Immature natural killer cell (primary cell): ENCODE measurements around the gene GLIS2. TPM values are rescaled to one million over a fixed set of nuclear protein-coding genes. Genes with fewer than 3 reads are reported as not detected.
A peak's percentile ranks its signal among the peaks of the same experiment; 100 is the strongest.

Source experiments
- DNase-seq, 3 donors: peaks; one replicate each; pipeline ENCODE4 v3.0.0; 2022; ENCODE audit warnings: mixed read lengths in 1 of 3
- H3K27ac Mint-ChIP-seq, 6 donors: one replicate each; pipeline ENCODE4 v1.8.0; 2020; ENCODE audit warnings: mixed read lengths in 6 of 6, mild to moderate bottlenecking in 5 of 6, inconsistent platforms in 4 of 6, moderate library complexity in 3 of 6
- H3K27me3 Mint-ChIP-seq, 3 donors: one replicate each; pipeline ENCODE4 v1.8.0; 2020 to 2021; ENCODE audit warnings: low read depth in 3 of 3, mild to moderate bottlenecking in 3 of 3, mixed read lengths in 3 of 3, moderate library complexity in 3 of 3, inconsistent platforms in 1 of 3
- H3K36me3 Mint-ChIP-seq, 3 donors: one replicate each; pipeline ENCODE4 v1.8.0; 2020; ENCODE audit warnings: mixed read lengths in 3 of 3, inconsistent platforms in 2 of 3, mild to moderate bottlenecking in 2 of 3
- H3K4me1 Mint-ChIP-seq, 2 donors: one replicate each; pipeline ENCODE4 v1.8.0; 2020; ENCODE audit warnings: inconsistent platforms in 2 of 2, mild to moderate bottlenecking in 2 of 2, mixed read lengths in 2 of 2, moderate library complexity in 1 of 2
- H3K4me3 Mint-ChIP-seq, 5 donors: one replicate each; pipeline ENCODE4 v1.8.0; 2020; ENCODE audit warnings: mild to moderate bottlenecking in 5 of 5, mixed read lengths in 5 of 5, inconsistent platforms in 3 of 5, moderate library complexity in 3 of 5
- H3K9me3 Mint-ChIP-seq, 6 donors: one replicate each; pipeline ENCODE4 v1.8.0; 2020; ENCODE audit warnings: mild to moderate bottlenecking in 6 of 6, mixed read lengths in 6 of 6, inconsistent platforms in 4 of 6, moderate library complexity in 3 of 6
- polyA plus RNA-seq, 3 donors: library from polyadenylated mRNA; unstranded; fragments of 300-500 nt; fragmentation: Illumina TruSeq; gene quantifications; one replicate each; pipeline ENCODE4 v1.2.3, GENCODE V29; 2021

The GLIS2 gene
- polyA plus RNA-seq, result not detected

DNA sequence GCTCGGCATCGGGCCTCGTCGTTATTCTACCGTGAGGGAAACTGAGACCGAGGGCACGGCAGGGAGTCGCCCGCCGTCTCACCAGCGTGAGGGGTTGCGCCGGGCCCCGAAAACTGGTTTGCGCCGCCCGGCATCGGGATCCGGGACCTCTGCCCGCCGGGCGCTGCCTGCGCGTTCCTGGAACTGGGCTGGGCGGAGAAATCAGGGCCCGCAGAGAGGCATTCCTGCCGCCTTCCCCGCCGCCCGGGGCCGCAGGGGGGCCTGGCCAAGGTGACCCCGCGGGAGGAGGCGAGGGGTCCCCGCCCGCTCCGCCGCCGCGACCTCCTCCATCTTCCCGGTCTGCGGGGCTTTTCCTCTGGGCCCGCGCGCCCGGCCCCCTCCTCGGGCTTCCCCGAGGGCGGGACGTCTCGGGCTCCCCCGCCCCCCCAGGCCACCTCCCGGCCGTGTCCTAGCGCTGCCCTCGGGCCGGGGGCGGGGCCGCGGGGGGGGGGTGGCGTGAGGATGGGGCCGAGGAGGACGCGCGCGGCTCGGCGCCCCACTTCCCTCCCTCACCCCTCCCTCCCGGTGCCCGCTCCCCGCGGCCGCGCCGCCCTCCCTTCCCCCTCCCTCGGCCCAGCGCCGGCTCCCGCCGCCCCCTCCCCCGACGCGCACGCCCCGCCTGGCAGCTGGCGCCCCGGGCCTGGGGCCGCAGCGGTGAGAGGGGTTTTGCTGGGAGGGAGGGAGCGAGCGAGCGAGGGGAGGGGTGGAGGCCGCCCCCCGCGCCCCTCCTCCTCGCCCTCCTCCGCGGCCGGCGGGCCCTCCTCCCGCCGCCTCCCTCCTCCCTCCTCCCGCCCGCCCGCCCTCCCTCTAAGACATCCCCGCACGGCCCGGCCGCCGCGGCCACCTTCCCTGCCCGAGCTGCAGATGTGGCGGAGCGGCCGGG, at the start of gene GLIS2:
GLIS2 (plus strand) TSS at position 882 of the 922 bp plus-strand sequence. CDS start 16,214 bp downstream, outside the sequence.
- Mint-ChIP-seq H3K4me3 (peak within 1 kb of the TSS; percentile 82 to 96 (median 92)), H3K36me3 (no peaks in the 10 kb centered on the region), H3K27me3 (peaks cover 8 to 10% (median 9%) of the 10 kb centered on the region in 3 donors), H3K27ac (peak within 1 kb of the TSS in 4 of 6 donors; percentile 19 to 77 (median 73)), H3K9me3 (peaks cover 0 to 2% (median 0%) of the 10 kb centered on the region in 6 donors), H3K4me1 (peaks cover 18 to 19% of the 10 kb centered on the region in 2 donors)
- peak; percentile 28 to 30 (median 29) for DNase-seq

DNA sequence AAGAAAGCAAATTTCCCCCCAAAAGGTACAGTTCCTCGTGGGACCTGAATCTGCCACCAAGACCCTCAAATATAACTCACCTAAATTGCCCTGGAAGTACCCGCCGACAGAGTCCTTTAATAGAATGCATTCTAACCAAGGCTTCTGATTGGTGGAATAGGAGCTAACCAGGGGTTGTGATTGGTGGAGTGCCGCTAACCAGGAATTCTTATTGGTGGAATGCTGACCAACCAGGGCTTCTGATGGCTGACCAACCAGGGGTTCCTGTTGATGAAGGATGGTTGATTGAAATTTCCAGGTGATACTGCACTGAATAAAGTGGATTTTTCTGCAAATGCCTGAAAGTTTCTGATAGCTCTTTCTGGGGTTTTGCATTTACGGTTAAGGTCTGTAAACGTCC, 49.5 kb upstream of the GLIS2 start:
- DNase-seq, result no peak
- H3K4me1 Mint-ChIP-seq, result peaks cover 5 to 6% of the 10 kb centered on the region in 2 donors
- H3K27ac Mint-ChIP-seq, result peak overlapping the region in 1 of 6 donors; percentile 30
- peaks cover 0 to 5% (median 3%) of the 10 kb centered on the region in 3 donors for H3K36me3 Mint-ChIP-seq
- H3K27me3 Mint-ChIP-seq, result peaks cover 2% of the 10 kb centered on the region in 3 donors
- H3K9me3 Mint-ChIP-seq, result peaks cover 0 to 2% (median 0%) of the 10 kb centered on the region in 6 donors
- no peak overlapping the region for H3K4me3 Mint-ChIP-seq

- H3K36me3 Mint-ChIP-seq, result no peaks in the 10 kb centered on the region
- H3K4me1 Mint-ChIP-seq, result peaks cover 8 to 10% of the 10 kb centered on the region in 2 donors
- peak overlapping the region in 3 of 5 donors; percentile 30 to 87 (median 86) for H3K4me3 Mint-ChIP-seq
- H3K27ac Mint-ChIP-seq, result no peak overlapping the region
- peaks cover 0 to 2% (median 0%) of the 10 kb centered on the region in 6 donors for H3K9me3 Mint-ChIP-seq
- H3K27me3 Mint-ChIP-seq, result peaks cover 8 to 11% (median 9%) of the 10 kb centered on the region in 3 donors
- no peak for DNase-seq
These were observed 45.8 kb upstream of the GLIS2 start for GRCh38 chr16:4270091-4270490.

- peaks cover 8 to 11% (median 9%) of the 10 kb centered on the region in 3 donors for H3K27me3 Mint-ChIP-seq
- no peak for DNase-seq
- H3K27ac Mint-ChIP-seq, result peak overlapping the region in 5 of 6 donors; percentile 9 to 75 (median 48)
- H3K4me1 Mint-ChIP-seq, result peaks cover 8 to 10% of the 10 kb centered on the region in 2 donors
- peaks cover 0 to 2% (median 0%) of the 10 kb centered on the region in 6 donors for H3K9me3 Mint-ChIP-seq
- no peaks in the 10 kb centered on the region for H3K36me3 Mint-ChIP-seq
- H3K4me3 Mint-ChIP-seq, result peak overlapping the region; percentile 82 to 91 (median 87)
These were observed 45.3 kb upstream of the GLIS2 start for GRCh38 chr16:4270595-4270994.

GRCh38 chr16:4271176-4272113, 44.4 kb upstream of the GLIS2 start:
- H3K4me1 Mint-ChIP-seq, result peaks cover 8 to 10% of the 10 kb centered on the region in 2 donors
- H3K36me3 Mint-ChIP-seq, result no peaks in the 10 kb centered on the region
- peak overlapping the region; percentile 82 to 91 (median 87) for H3K4me3 Mint-ChIP-seq
- H3K27ac Mint-ChIP-seq, result peak overlapping the region; percentile 30 to 87 (median 80)
- peak; percentile 82 to 83 (median 82) for DNase-seq
- H3K27me3 Mint-ChIP-seq, result peaks cover 8 to 11% (median 9%) of the 10 kb centered on the region in 3 donors
- peaks cover 0 to 2% (median 0%) of the 10 kb centered on the region in 6 donors for H3K9me3 Mint-ChIP-seq

- peaks cover 8 to 11% (median 9%) of the 10 kb centered on the region in 3 donors for H3K27me3 Mint-ChIP-seq
- peak overlapping the region; percentile 88 to 99 (median 95) for H3K4me3 Mint-ChIP-seq
- H3K9me3 Mint-ChIP-seq, result peaks cover 0 to 2% (median 0%) of the 10 kb centered on the region in 6 donors
- H3K27ac Mint-ChIP-seq, result peak overlapping the region; percentile 75 to 98 (median 88)
- H3K36me3 Mint-ChIP-seq, result no peaks in the 10 kb centered on the region
- H3K4me1 Mint-ChIP-seq, result peaks cover 8 to 10% of the 10 kb centered on the region in 2 donors
- DNase-seq, result peak; percentile 27 to 37 (median 32)
These were observed 43.5 kb upstream of the GLIS2 start for GRCh38 chr16:4272114-4272956.

DNA sequence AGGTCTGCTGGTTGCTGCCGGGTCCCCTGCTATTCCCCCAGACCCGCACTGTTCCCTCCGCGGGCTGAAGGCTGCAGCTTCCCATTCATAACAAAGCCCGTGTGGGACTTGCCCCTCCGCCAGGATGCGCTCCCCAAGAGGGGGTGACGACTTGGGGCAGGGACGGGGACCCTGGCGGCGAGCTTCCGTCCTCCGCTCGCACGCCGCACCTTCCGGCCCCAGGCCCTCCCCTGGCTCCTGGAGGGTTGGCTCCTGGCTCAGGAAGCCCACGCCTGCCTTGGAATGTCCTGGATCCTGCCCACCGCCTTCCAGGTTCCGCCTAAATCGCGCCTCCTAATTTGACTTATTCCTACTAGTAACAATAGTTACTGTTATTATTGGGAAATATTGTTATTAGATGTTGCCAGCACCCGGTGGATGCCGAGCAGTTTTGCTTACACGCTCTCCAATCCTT, 42.0 kb upstream of the GLIS2 start:
- Mint-ChIP-seq H3K4me1 (peaks cover 8 to 10% of the 10 kb centered on the region in 2 donors), H3K9me3 (peaks cover 0 to 2% (median 0%) of the 10 kb centered on the region in 6 donors), H3K4me3 (peak overlapping the region; percentile 83 to 92 (median 90)), H3K27me3 (peaks cover 8 to 11% (median 9%) of the 10 kb centered on the region in 3 donors), H3K36me3 (no peaks in the 10 kb centered on the region), H3K27ac (peak overlapping the region; percentile 74 to 87 (median 84))
- DNase-seq, result peak in 2 of 3 donors; percentile 39 to 41

DNA sequence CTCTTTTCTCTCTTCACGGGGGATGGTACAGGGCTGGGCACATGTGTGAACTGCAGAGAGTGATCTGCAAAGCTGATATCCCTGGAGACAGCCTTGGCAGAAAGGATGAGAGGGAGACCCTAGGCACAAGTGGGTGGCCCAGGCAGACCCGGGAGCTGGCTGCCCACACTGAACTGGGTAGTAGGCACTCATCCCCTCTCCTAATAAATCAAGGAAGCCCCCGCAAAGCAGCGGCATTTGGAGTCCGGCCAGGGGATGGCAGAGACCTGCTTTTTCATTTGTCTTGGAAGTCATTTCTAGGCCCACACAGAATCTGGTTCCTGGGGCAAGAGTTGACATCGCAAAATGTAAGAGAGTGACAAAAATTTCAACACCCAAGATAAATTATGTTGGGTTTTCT, 40.0 kb upstream of the GLIS2 start:
- Mint-ChIP-seq H3K27me3 (peaks cover 8 to 9% (median 8%) of the 10 kb centered on the region in 3 donors), H3K9me3 (no peaks in the 10 kb centered on the region), H3K27ac (no peak overlapping the region), H3K4me1 (peaks cover 6 to 7% of the 10 kb centered on the region in 2 donors), H3K4me3 (no peak overlapping the region), H3K36me3 (no peaks in the 10 kb centered on the region)
- no peak for DNase-seq

DNA sequence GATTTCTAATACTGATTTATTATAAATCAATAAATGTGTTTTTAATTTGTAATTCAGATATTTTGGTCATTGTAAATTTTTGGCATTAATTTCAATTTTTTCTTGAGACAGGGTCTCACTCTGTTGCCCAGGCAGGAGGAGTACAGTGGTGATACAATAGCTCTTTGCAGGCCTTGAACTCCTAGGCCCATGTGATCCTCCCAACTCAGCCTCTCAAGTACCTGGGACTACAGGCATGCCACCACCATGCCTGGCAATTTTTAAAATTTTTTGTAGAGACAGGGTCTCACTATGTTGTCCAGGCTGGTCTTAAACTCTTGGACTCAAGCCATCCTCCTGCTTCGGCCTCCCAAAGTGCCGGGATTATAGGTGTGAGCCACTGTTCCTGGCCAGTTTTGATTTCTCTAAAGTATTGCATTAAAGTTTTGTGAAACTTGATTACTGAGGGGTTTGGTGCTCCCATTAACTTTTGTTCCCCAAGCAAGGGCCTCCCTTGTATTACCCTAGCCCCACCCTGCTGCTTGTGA, 37.8 kb upstream of the GLIS2 start:
- H3K27me3 Mint-ChIP-seq, result peaks cover 0 to 4% (median 2%) of the 10 kb centered on the region in 3 donors
- H3K4me1 Mint-ChIP-seq, result peaks cover 2 to 6% of the 10 kb centered on the region in 2 donors
- H3K4me3 Mint-ChIP-seq, result no peak overlapping the region
- H3K36me3 Mint-ChIP-seq, result no peaks in the 10 kb centered on the region
- no peak overlapping the region for H3K27ac Mint-ChIP-seq
- no peak for DNase-seq
- H3K9me3 Mint-ChIP-seq, result no peaks in the 10 kb centered on the region

- Mint-ChIP-seq H3K4me1 (no peaks in the 10 kb centered on the region), H3K9me3 (no peaks in the 10 kb centered on the region), H3K27me3 (peaks cover 2 to 5% (median 2%) of the 10 kb centered on the region in 3 donors), H3K36me3 (peaks cover 0 to 3% (median 0%) of the 10 kb centered on the region in 3 donors), H3K27ac (no peak overlapping the region), H3K4me3 (no peak overlapping the region)
- no peak for DNase-seq
These were observed 35.2 kb upstream of the GLIS2 start for GRCh38 chr16:4280625-4281024.

GRCh38 chr16:4283441-4283840, 32.4 kb upstream of the GLIS2 start:
- Mint-ChIP-seq H3K9me3 (peaks cover 0 to 1% (median 0%) of the 10 kb centered on the region in 6 donors), H3K4me3 (no peak overlapping the region), H3K4me1 (peaks cover 7% of the 10 kb centered on the region in 2 donors), H3K27ac (no peak overlapping the region), H3K27me3 (peaks cover 2 to 5% (median 5%) of the 10 kb centered on the region in 3 donors), H3K36me3 (peaks cover 0 to 3% (median 0%) of the 10 kb centered on the region in 3 donors)
- no peak for DNase-seq

DNA sequence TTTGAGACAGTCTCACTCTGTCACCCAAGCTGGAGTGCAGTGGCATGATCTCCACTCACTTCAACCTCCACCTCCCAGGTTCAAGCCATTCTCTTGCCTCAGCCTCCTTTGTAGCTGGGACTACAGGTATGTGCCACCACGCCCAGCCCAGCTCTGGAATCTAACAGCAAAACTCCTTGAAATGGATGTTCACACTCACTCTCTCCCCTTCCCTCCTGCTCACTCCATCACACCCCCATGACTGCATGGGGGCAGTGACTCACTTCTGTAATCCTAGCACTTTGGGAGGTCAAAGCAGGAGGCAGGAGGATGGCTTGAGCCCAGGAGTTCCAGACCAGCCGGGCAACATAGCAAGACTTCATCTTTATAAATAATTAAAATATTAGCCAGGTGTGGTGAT, 31.9 kb upstream of the GLIS2 start:
- no peak overlapping the region for H3K4me3 Mint-ChIP-seq
- peaks cover 0 to 1% (median 0%) of the 10 kb centered on the region in 6 donors for H3K9me3 Mint-ChIP-seq
- H3K36me3 Mint-ChIP-seq, result peaks cover 0 to 3% (median 0%) of the 10 kb centered on the region in 3 donors
- H3K27ac Mint-ChIP-seq, result peak overlapping the region in 1 of 6 donors; percentile 5
- DNase-seq, result no peak
- H3K4me1 Mint-ChIP-seq, result peaks cover 7 to 10% of the 10 kb centered on the region in 2 donors
- H3K27me3 Mint-ChIP-seq, result peaks cover 2 to 9% (median 5%) of the 10 kb centered on the region in 3 donors
